GM18519 (cell line): ENCODE results near the gene GNRH2.
"Not testable (repeated sequence)": the region's sequence is repeated elsewhere in the genome, so short reads cannot be mapped to it uniquely, and the experiment has no call there.

Experiments used
- ATAC-seq: cut with Tn5 transposase; IDR thresholded peaks from one replicate; pipeline ENCODE4 v1.9.1; 2021; ENCODE audit warnings: mild to moderate bottlenecking, moderate library complexity; ENCODE audit not compliant: unreplicated experiment, low FRiP score

Gene GNRH2

DNA sequence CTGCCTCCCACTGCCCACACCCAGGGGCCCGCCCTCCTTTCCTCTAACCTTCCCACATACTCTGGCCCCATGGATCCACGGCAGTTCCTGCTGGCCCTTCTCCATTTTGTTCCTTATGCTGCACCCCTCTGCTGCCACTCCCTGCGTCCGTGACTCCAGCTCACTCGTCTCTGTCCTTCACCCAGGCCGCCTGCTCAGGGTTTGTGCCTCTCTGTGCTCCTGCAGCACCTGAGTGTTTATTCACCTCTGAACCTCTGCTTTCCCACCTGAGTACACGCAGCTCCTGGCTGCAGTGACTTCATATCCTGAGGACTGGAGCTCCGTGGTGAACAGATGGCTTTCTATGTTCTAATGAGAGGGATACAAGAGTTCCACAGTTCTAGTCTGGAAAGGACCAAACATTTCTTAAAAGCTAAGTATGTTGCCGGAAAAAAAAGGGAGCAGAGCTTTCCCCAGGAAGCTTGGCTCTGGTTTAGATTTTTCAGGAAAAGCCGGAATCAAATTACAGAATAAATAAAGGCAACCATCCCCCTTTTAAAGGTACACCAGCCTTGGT is 1.5 kb upstream of the GNRH2 start:
- no peak for ATAC-seq

DNA sequence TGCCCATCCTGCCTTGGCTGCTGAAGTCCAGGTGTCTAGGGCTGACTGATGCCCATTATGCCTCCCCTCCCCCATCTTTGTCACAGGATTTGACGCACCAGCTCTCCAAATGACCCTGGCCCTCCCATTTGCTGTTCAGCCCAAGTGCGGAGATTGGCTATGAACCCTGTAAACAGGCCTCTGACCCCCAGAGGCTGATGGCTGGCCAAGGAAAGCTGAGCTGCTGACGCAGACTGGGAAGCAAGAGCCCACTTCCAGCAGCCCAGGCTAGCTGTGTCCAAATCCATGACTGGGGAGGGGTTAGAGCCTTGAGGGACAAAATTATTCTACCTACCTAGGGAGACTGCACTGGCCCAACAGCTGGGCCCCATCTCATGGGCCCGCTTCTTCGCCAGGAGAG is 797 bp upstream of the GNRH2 start:
- ATAC-seq, result no peak

DNA sequence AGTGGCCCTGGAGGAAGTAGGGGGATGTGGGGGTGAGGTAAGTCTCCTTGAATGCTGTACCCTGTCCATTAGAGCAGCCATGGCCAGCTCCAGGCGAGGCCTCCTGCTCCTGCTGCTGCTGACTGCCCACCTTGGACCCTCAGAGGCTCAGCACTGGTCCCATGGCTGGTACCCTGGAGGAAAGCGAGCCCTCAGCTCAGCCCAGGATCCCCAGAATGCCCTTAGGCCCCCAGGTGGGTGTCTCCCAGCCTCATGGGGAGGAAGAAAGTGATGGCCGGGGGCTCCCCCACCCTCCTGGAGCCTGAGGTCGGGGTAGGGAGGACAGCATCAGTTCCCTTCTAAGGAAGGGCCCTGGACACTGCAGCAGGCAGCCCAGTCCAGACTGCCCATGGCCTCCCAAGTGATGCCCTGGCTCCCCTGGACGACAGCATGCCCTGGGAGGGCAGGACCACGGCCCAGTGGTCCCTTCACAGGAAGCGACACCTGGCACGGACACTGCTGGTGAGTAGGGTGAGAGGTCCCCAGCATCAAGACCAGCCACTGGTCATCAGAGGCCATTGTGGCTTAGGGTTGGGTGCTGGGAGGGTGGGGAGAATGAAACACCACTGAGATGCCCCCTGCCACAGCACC is 1.0 kb downstream of the GNRH2 start:
- ATAC-seq, result no peak

DNA sequence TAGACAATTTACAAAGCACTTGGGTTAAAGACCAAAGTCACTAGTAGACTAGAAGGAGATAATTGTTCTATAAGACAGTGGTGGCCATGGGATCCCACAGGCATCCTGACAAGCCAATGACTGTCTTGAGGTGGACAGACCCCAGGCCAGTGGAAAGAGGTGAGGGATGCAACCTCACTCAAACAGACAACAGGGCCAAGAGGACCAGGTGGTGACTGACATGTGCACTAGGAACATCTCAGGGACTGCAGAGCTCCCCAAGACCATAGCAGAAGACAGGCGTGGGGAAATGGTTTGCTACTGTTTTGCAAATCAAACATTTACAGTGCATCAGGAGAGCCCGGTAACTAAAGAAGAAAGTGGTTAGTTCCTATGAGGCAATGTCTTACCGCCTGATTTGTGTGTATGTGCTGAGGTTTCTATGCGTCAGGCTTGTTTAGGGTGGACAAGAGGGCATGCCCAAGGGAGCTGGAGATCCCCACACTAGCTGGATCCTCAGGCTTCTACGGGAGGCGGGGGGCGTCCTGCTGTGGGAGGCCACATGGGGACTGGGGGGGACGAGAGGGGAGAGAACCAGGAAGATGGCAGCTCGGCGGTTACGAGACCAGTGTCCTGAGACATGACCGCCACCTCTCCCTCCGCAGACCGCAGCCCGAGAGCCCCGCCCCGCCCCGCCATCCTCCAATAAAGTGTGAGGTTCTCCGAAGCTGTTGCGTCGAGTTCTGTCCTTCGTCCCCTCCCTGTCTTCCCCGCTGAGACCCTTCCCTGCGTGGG is 1.8 kb downstream of the GNRH2 start:
- peak; percentile 27 for ATAC-seq

DNA sequence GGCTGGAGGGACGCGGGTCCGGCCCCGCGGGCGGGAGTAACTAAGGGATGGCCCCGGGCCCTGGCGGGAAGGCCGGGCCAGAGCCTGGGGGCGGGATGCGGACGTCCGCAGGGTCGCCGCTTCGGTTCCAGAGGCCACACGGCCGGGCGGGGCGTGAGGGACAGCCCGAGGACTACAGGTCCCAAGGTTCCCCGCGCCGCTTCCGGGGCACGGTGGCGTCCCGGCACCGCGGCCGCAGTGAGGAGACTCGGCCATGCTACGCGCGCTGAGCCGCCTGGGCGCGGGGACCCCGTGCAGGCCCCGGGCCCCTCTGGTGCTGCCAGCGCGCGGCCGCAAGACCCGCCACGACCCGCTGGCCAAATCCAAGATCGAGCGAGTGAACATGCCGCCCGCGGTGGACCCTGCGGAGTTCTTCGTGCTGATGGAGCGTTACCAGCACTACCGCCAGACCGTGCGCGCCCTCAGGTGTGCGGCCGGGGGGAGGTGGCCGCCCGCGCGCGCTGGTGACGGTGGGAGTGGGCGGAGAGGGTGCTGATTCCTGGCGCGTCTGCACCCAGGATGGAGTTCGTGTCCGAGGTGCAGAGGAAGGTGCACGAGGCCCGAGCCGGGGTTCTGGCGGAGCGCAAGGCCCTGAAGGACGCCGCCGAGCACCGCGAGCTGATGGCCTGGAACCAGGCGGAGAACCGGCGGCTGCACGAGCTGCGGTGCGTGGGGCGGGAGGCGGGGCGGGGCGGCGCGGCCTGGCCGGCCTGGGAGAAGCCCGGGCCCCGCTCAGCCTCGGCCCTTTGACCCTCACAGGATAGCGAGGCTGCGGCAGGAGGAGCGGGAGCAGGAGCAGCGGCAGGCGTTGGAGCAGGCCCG is 2.6 kb downstream of the GNRH2 start, which contains the start of gene MRPS26:
Gene MRPS26, plus strand, starts transcription at position 237 of the 861 bp plus-strand sequence. Its CDS starts 17 bp downstream, at position 254.
- peak; percentile 76 for ATAC-seq

DNA sequence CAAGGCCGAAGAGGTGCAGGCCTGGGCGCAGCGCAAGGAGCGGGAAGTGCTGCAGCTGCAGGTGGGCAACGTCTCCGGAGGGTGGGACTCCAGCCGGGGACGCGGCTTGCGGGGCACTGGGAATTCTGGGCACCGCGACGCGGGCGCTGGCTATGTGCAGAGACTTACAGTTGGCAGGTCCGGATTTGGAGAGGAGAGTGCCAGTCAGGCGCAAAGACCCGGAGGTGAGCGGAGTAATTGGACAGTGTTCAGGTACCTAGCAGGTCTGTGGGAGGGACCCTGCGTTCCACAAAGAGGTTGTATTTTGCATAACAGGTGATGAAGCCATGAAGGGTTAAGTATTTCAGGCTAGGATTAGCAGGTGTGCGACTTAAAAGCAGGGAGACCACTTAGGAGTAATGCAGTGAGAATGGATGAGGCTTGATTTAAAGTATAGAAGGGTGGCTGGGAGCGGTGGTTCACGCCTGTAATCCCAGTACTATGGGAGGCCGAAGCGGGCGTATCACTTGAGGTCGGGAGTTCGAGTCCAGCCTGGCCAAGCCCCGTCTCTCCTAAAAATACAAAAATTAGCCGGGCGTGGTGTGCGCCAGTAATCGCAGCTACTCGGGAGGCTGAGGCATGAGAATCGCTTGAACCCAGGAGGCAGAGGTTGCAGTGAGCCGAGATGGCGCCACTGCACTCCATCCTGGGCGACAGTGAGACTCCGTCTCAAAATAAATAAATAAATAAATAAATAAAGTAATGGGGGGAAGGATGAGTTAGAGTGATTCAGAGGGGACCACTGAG is 3.4 kb downstream of the GNRH2 start:
- ATAC-seq, result no peak

DNA sequence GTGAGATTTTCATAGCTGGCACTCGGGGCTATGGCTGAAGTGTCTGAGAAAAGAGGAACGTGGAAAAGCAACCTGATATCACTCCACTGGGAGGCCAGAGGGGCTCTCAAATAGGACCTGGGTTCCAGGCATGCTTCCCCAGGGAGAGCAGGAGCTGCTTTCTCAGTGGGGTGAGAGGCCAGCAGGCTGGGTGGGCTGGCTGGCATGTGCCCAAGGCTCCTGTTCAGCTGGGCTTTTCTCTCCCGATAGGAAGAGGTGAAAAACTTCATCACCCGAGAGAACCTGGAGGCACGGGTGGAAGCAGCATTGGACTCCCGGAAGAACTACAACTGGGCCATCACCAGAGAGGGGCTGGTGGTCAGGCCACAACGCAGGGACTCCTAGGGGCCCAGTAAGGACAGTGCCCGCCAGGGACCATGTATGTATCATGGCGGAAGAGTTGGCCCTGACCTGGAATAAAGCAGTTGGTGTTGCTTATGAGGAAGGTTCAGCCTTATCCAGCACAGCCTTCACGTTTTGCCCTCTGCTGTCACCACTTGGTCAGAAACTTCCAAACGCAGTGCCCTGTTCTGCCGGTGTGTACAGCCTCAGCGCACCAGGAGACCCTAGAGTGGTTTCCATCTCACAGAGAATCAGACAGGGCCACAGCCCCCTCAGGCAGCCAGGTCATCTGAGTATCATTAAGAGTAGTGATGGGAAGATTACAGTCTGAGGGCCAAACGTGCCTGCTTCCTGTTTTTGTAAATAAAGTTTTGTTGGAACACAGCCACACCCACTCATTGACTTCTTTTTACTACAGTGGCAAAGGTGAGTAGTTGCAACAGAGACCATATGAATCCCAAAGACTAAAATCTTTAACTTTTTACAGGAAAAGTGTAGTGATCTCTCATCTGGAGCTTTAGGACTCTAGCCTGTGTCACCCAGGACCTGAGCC is 4.3 kb downstream of the GNRH2 start:
- no peak for ATAC-seq

DNA sequence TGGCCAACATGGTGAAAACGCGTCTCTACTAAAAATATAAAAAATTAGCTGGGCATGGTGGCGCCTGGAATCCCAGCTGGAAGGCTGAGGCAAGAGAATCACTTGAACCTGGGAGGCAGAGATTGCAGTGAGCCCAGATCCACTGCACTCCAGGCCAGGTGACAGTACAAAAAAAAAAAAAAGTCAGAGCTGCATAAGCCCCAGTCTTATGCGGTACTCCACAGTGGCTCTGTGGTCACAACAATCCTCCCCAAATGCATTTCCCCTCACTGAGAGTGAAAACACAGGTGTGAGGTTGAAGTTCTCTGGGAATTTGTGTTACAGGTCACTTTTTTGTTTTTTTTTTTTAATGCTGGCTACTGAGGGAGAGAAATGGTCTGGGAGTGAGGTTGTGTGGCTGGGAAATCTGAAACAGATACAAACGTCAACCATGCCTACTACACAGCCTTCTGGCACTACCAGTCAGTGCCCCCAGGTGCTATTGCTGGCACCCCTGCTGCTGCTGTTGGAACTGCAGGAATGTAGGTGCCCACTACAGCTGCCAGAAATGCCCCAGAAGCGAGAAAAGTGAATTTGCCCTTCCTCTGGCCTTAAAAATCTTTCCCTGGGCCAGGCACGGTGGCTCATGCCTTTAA is 8.1 kb downstream of the GNRH2 start:
- ATAC-seq, result no peak

DNA sequence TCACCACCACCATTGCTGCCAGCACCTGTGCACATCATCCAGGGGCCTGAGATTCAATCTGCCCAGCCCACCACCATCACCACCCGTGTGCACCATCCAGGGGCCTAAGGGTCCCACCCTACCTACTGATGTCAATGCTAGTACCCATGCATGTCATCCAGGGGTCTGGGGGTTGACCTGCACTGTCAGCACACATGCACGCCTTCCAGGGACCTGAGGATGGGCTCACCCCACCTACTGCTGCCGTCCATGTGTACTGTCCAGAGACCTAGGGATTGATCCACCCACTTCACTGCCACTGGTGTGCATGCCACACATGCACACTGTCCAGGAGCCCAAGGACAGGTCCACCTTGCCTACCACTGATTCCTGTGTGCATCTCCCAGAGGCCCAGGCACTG is 16.1 kb downstream of the GNRH2 start:
- no peak for ATAC-seq

DNA sequence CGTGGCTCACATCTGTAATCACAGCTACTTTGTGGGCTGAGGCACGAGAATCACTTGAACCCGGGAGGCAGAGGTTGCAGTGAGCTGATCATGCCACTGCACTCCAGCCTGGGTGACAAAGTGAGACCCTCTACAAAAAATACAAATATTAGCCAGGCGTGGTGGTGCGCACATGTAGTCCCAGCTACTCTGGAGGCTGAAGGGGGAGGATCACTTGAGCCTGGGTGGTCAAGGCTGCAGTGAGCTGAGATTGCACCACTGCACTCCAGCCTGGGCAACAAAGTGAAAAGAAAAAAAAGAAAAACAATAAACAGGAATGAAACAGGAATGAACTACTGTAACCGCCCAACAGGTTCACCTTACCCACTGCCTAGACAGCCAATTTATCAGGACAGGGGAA is 20.7 kb downstream of the GNRH2 start:
- ATAC-seq, result not testable (repeated sequence)

DNA sequence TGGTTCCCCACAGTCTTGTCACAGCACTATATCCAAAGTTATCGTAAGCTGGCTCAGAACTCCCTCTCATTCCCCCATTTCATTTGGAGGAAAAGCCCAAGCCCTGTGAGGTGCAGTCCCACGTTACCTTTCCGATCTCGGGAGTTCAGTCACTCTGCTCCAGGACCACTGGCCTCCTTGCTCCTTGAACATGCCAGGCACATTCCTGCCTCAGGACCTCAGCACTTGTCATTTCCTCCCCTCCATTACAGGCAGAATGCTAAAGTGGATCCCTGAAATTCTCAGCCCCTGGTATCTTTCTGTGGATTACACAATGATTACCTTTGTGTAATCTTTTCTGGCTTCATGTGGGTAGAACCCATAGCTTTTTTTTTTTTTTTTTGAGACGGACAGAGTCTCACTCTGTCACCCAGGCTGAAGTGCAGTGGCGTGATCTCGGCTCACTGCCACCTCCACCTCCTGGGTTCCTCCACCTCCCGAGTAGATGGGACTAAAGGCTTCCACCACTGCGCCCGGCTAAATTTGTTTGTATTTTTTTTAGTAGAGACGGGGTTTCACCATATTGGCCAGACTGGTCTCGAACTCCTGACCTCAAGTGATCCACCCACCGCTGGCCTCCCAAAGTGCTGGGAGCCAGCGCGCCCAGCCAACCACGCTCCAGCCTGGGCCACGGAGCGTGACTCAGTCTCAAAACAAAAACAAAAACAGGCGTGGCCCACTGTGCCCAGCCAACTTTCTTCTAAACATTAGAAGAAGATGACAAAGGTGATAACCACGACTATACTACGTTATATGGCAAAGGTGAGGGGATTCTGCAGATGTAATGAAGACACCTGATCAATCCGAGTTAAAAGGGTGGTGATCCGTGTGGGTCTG is 24.0 kb downstream of the GNRH2 start:
- ATAC-seq, result no peak

DNA sequence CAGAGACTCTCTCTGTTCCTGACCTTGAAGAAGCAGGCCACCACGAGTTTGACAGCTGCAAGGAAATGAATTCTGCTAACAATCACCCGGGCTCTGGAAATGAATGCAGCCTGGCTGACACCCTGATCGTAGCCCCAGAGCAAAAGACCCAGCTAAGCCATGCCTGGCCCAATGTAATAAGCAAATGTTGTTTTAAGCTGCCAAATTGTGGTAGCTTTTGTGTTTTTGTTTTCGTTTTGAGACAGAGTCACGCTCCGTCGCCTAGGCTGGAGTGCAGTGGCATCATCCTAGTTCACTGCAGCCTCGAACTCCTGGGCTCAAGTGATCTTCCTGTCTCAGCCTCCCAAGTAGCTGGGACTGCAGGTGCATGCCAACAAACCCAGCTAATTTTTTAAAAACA is 24.7 kb downstream of the GNRH2 start:
- ATAC-seq, result no peak

DNA sequence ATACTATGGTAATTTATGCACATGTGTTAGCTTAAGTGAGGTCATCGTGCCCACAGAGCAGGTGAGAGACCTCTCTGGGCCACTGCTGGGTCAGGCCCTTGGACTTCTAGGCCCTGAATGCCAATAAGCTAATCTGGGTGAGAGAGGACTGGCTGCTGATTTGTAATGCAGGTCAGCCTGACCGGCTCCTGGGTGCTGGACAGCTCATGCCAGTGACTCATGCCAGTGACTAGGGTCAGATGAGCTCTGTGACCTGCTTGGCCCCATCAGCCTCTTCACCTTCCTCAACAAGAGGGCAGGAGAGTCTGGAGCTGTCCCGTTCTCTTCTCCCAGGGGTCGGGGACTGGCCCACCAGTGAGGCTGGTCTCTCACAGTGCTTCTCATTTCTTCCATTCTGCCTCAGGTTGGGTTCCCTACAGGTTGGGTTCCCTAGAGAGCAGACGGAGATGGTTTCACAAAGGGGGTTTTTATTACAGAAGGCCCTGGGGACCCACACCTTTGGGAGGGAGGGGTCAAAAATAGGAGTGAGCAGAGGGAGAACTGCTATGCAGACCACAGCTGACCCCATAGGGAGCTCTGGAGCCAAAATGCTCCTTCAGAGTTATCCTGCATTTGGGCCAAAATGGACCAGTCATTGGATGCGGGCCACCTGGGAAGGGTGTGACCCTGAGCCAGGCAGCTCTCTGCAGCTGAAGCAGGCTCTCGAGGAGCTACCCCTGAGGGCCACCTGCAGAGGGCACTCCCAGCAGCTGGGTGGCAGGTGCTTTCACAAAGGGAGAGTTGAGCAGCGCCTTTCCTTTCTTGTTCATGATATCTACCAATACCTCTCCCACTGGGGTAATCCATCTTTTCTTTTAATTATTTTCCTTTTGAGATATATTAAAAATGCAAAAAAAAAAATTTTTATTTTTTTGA is 25.8 kb downstream of the GNRH2 start:
- ATAC-seq, result no peak

DNA sequence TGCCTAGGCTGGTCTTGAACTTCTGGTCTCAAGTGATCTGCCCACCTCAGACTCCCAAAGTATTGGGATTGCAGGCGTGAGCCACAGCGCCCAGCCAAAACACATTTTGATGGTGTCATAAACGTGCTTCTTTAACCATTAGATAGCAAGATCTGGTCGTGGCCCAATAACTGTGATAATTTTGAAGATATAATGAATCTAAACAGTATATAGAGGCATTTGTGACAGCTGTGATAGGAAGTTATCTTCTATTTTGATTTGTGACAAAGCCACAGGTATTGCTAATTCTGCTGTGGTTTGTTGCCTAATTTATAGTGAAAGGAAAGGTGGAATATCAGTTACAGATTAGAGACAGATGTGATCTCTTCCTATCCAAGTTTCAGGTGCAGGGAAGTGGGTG is 27.3 kb downstream of the GNRH2 start:
- no peak for ATAC-seq

DNA sequence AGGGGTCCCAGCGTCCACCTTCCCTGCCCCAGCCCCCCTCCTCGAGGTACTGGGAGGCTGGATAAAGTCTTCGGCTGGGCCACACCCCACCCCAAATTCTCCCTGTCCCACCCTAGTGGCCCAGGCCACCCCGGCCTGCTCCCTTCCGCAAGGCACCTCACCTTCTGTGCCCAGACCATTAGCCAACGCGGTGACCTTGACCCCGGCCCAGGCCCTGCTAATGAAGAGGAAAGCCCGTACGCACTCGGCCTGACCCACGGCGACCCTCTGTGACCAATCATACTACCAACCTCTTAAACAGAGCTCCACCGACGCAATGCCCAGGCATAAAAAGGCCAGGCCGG is 27.8 kb downstream of the GNRH2 start:
- ATAC-seq, result no peak

DNA sequence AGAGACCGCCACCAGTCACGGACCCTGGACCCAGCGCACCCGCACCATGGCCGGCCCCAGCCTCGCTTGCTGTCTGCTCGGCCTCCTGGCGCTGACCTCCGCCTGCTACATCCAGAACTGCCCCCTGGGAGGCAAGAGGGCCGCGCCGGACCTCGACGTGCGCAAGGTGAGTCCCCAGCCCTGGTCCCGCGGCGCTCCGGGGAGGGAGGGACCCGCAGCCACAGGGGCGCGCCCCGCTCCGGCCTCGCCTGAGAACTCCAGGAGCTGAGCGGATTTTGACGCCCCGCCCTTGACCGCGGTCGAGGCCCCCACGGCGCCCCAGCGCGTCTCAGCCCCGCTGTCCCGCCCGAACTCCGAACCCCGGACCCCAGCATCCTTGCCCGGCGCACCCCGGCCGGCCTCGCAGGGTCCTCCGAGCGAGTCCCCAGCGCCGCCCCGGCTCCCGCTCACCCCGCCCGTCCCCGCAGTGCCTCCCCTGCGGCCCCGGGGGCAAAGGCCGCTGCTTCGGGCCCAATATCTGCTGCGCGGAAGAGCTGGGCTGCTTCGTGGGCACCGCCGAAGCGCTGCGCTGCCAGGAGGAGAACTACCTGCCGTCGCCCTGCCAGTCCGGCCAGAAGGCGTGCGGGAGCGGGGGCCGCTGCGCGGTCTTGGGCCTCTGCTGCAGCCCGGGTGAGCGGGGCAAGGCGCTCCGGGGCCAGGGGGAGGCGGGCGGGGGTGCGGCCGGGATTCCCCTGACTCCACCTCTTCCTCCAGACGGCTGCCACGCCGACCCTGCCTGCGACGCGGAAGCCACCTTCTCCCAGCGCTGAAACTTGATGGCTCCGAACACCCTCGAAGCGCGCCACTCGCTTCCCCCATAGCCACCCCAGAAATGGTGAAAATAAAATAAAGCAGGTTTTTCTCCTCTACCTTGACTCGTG is 28.4 kb downstream of the GNRH2 start, which contains the start of gene OXT:
Gene OXT, plus strand, starts transcription at position 11 of the 920 bp plus-strand sequence. Its CDS starts 36 bp downstream, at position 47.
- ATAC-seq, result no peak
